GM12801 (cell line): ENCODE measurements around the gene HADHB.

Source experiments
- TF ChIP-seq, protein P1 (sequence below): IDR thresholded peaks from one replicate; pipeline ENCODE4 v1.5.1; 2011; ENCODE audit warnings: control low read depth; ENCODE audit not compliant: insufficient read length; ENCODE audit errors: extremely low read depth

HADHB gene

DNA sequence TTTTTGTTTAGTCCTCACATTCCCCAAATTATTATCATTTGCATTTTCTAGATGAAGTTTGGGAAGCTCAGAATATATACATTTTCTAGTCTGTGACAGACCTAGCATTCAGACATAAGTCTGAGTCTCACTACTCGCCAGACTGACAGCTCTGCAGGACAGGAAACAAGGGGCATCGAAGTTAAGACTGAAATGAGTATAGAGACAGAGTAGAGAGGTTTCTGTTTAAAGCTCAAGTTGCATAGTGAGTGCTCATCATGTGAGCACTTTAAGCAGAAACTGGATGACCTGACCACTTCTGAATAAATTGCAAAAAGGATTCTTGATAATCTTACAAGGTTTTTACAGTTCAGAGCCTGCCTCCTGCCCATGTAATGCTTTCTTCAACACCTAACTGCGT is 1.1 kb downstream of the HADHB start:
- TF ChIP-seq, protein P1, sequence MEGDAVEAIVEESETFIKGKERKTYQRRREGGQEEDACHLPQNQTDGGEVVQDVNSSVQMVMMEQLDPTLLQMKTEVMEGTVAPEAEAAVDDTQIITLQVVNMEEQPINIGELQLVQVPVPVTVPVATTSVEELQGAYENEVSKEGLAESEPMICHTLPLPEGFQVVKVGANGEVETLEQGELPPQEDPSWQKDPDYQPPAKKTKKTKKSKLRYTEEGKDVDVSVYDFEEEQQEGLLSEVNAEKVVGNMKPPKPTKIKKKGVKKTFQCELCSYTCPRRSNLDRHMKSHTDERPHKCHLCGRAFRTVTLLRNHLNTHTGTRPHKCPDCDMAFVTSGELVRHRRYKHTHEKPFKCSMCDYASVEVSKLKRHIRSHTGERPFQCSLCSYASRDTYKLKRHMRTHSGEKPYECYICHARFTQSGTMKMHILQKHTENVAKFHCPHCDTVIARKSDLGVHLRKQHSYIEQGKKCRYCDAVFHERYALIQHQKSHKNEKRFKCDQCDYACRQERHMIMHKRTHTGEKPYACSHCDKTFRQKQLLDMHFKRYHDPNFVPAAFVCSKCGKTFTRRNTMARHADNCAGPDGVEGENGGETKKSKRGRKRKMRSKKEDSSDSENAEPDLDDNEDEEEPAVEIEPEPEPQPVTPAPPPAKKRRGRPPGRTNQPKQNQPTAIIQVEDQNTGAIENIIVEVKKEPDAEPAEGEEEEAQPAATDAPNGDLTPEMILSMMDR, result no peak

DNA sequence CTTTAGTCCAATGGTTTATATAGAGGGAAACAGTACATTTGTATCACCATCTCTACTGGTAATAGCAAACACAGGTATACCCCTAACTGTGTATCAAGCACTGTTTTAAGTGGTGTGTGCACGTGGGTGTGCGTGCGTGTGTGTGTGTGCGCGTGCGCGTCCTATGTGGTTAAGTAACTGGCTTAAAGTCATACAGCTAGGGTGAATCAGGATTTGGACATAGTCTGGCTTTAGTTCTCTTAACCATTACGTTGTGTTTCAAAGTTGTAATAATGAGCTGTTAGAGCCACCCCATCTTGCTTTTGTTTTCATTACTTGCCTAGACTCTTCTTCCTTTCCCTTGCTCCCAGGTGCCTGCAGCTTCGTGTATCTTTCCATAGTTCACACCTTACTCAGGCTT is 2.1 kb downstream of the HADHB start:
- TF ChIP-seq, protein P1, result no peak

DNA sequence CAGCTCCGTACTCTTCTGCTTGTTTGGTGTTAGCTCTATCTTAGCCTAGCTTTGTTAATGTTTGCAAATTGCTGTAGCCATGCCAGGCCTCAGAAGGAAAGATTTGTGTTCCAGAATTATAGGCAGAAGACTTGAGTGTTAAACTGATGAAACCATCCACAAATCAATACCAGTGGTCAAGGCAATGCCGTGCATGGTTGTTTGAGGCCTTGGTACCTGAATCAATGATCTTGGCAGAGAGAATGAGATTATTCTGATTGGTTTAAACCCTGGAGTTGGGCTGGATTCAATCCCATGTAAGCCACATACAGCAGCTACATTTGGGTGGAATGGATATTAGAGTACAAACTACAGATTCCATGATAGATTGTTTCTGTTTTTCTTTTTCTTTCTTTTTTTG is 4.9 kb downstream of the HADHB start:
- TF ChIP-seq, protein P1, result no peak

DNA sequence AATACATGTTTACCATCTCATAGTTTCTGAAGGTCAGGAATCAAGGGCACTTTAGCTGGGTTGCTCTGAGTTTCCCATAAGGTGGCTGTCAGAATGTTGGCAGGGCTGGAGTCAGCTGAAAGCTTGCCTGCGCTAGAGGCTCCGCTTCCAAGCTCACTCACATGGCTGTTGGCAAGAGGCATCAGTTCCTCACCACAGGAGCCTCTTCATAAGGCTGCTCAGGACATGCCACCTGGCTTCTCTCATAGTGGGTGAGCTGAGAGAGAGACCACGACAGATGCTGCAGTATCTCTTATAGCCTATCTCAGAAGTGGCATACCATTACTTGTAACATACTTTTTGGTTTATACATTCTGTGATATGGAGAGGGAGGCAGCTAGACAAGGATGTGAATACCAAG is 7.2 kb downstream of the HADHB start:
- TF ChIP-seq, protein P1, result no peak

DNA sequence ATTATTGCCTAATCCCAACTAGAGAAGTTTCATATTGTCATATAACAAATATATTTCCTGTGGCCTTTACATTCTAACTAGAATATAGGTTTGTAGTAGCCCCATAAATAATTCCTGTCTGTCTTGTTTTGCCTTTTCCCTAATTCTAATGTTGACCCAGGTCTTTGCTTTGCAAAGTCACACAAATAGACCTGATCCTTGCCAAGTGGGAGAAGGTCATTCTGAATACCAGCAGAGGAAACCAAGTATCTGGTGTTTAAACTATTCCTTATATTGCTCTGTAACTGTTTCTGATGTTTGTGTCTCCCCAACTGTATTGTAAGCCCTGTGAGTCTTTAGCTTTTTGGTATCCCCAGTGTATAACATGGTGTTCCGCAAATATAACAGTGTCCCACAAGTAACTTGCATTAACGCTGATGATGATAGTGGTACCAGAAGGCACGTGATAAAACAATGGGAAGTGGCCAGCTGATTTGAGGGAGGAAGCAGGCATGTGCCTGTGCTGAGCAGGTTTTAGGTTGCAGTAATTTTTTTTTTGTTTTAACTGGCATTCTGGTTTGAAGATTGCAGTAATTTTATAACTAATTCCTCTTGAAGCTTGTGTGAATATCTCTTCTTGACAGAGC is 11.1 kb downstream of the HADHB start:
- TF ChIP-seq, protein P1, result no peak

DNA sequence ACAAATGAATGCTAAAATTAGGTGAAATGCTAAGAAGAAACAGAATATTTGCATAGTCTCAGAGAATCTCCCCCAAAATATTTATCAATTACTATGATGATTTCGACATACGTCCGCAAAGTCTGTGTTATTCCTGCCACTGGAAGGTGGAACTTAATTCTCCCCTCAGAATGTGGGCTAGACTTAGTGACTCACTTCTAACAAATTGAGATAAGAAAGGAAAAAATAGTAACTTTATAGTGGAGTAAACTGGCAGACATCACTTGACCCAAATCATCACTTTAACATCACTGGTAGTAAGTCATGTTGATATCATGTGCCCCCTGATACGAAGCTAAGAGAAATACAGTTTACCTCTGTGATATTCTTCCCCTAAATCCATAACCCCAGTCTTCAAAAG is 23.5 kb downstream of the HADHB start:
- TF ChIP-seq, protein P1, result no peak

DNA sequence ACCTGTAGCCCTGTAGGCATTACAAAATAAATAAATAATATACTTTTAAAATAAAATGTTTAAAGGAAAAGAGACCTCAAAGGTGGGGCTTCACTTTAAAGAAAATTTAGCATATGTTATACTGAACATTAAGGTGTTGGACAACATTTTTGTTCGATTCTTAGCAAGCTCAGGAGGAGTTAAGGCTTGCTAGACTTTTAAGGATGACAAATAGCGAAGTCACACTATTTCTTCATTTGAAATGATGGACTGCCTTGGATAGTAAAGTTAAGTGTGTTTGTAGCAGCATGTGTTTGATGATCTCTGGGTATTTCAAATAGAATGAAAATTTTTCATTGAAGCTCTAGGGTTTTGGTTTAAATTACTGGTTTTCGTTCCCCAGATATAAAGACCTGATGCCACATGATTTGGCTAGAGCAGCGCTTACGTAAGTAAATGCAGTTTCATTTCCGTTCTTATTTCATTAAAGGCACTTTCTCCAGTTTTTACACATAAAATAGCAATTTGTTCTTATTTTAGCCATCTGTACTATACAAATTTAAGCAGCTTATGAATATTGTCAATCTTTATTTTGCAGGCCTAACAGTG is 24.9 kb downstream of the HADHB start:
- TF ChIP-seq, protein P1, result no peak
